Stimulated activated CD4-positive, alpha-beta T cell treated with anti-CD3 and anti-CD28 coated beads, Interleukin-15, amount 100 ng/mL, for 48 hours (primary cell): ENCODE measurements around the gene RCOR1.
"Not testable (repeated sequence)": the region's sequence is repeated elsewhere in the genome, so short reads cannot be mapped to it uniquely, and the experiment has no call there.

ENCODE experiments used
- DNase-seq, 2 donors: peaks; one replicate each; pipeline ENCODE4 v3.0.0-alpha.2; 2020; ENCODE audit warnings: low read depth in 2 of 2

The RCOR1 gene

DNA sequence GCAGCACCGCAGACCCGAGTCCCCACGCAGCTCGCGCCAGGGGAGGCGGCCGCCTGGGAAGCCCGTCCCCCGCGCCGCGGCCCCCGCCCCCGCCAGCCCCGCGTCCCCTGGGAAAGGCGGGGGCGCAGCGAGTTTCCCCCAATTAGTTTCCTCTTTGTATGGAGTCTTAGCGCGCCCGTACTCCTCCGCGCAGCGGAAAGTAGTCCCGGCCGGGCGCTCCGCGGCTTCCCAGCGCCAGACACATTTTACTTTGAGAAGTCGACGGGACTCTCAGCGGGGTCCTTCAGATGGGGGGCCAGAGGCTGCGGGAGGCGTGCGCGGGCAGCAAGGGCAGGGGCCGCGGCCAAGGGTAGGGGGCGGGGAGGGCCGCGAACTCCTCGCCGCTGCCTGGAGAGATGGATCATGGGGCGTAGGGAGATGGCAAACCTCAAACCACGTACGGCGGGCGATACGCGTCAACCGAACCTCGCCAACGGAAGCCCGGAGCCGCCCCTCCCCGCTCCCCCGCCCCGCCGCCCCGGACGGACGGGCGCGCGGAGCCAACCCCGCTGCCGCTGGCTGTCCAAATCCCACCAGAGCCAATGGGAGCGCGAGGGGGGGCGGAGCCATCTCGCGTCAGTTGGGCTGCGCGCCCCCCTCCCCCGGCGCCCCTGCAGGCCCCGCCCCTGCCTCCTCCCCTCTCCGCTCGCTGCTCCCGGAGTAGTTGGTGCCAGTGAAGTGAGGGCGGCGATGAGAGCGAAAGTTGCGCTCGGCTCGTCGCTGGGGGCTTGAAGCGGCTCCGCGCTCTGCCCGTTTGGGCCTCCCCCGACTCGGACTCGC, at the start of gene RCOR1:
Gene RCOR1, plus strand, starts transcription at position 706 of the 819 bp plus-strand sequence. CDS start 238 bp downstream, outside the sequence.
- DNase-seq = peak; percentile 95 to 98

DNA sequence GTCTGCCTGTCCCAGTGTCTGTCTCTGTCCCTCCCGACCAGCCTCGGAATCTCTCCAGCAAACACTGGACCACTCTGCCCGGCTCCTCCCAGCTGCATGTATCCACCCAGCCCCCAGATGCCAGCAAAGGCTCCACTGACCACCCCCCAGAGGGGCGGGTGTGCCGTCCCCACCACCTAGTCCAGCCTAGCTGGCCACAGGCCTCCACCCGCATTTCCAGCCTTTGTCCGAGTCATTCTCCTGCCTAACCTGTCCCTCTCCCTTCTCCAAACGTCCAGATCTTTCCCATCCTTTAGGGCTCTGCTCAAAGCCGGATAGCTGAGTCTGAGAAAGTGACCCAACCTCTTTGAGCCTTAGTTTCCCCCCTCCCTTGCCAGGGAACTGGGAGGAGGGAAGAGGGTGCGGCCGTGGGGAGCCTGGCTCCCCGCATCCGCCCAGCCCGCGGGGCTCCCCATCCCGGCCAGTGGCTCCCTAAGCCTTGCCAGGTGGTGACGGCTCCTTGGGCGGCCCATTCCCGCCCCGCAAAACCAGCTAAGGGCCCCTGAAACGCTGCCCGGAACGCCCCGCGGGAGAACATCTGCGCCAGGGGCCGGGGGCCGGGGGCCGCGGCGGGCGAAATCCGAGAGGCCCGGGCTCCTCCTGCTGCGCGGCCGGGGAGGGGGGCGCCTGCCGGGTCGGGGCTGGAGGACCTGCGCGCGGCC, 48.3 kb upstream of the RCOR1 start:
- DNase-seq = no peak

DNA sequence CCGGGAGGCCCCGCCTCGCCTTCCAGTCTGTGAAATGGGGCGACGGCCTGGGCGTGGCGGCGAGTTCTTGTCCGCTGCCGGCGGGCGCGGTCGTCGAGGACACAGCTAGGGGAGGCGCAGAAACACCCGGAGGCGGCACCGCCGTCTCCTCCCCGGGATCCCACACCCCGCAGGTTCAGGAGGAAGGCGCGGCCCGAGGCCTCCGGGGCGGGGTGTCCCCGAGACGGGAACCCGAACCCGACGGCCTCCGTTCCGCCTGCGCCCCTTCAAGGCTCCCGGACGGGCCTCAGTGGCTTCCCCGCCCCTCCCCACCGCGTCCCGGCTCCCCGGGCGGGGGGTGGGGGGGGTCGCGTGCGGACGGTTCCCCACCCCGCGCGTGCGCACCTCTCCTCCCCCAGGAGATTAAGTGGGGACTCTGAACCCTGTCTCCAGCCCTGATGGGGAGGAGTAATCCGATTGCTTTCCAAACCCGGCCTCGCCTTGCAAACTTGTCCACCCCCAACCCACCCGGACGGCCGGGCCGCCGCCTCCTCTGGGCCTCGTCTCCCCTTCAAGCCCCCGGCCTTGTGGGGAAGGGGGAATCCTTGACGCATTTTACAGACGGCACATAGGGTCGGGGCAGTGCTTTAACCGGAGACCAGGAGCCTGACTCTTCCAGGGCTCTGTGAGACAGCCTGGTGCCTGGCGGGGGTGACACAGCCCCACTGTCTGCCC, 47.5 kb upstream of the RCOR1 start:
- no peak for DNase-seq

DNA sequence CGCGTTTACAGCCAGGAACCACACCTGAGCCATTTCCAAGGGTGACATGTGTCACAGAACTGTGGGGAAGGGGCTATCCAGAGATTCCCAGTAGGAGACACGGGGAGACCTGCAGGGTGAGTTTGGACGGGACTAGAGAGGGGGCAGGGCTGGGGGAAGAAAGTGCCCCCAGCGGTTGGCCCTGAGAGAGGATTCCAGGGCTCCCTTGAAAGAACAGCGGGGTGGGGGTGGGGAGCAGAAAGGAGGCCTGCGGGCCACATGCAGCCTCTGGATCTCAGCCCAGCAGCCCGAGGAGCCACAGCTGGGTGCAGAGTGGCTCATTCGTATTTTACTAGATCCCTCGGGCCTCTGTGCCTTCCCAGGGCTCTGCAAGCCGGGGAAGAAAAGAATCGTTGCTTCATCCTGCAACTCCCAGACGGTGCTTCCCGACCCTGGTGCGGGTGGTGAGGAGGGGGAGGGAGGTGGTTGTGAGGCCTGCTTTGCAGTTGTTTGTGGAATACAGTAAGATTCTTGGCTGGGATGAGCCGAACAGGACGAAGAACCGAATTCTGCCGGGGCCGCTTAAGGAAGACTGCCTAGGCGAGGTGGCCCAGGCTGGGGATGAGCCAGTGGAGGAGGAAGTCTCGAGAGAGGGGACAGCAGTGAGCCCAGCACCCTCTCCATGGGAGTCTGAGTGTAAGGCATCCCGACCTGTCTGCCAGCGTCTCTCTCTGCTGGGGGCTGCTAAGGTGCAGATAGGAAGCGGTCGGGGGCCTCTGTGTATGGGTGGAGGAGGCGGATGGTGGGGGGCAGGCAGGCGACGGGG, 46.8 kb upstream of the RCOR1 start:
- DNase-seq = no peak

DNA sequence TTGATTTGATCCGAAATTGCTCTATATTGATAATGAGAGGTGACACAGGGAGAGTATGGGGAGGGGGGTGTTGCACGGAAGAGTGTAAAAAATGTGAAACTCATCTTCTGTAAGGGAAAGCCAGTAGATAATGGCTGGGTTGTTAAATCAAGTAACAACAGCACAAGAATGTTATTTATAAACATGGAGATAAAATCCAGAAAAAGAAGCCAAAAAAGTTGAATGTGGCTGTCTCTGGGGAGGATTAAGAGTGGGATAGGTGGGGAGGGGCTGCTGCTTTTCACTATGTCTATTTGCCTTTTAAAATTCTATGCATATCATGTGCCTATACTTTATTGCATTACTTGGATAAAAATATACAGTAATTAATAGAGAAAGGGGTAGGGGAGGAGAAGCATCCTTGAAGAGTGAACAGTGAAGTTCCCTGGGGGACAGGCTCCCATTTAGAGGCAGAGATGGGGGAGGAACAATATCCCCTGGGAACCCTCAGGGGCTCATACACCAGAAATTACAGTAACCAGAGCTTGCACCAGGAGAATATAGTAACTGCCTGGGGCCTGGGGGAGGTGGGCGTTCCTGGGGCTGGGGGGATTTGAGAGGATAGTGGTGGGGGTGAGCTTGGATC, 43.7 kb upstream of the RCOR1 start:
- no peak for DNase-seq

DNA sequence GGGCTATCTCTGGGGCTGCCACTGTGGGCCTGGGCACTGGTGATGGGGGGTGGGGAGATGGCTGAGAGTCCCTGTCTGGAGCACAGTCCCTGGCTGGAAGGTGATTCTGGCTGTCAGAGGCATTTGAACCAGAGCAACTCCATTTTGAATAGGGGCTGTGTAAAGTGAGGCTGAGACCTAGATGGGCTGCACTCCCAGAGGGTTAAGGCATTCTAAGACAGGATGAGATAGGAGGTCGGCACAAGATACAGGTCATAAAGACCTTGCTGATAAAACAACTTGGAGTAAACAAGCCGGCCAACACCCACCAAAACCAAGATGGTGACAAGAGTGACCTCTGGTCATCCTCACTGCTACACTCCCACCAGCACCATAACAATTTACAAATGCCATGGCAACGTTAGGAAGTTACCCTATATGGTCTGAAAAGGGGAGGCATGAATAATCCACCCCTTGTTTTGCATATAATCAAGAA, 41.5 kb upstream of the RCOR1 start:
- not testable (repeated sequence) for DNase-seq

DNA sequence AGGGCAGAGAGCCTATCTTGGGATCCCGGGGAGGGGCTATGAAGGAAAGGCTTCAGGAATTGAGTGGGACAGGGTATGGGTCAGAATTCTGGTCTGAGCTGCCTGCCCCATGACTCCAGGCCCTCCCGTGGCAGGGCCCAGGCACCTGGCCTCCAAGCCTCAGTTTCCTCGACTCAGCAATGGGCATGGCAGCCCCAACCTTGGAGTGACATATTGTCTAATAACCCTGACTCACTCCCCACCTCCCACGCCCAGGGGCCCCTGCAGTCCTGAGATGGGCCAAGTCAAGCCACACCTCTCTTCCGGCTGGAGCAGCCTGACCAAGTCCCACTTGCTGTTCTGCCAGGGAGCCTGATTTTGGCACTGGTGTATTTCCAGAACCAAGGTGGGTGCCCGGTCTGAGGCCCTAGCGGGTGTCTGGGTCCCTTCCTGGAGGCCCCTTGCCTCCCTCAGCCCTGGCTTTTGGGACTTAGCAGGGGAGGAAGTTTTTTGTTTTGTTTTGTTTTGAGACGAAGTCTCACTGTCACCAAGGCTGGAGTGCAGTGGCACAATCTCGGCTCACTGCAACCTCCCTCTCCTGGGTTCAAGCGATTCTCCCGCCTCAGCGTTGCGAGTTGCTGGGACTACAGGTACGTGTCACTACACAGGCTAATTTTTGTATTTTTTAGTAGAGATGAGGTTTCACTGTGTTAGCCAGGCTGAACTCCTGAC, 40.3 kb upstream of the RCOR1 start:
- DNase-seq = peak; percentile 15 to 51

DNA sequence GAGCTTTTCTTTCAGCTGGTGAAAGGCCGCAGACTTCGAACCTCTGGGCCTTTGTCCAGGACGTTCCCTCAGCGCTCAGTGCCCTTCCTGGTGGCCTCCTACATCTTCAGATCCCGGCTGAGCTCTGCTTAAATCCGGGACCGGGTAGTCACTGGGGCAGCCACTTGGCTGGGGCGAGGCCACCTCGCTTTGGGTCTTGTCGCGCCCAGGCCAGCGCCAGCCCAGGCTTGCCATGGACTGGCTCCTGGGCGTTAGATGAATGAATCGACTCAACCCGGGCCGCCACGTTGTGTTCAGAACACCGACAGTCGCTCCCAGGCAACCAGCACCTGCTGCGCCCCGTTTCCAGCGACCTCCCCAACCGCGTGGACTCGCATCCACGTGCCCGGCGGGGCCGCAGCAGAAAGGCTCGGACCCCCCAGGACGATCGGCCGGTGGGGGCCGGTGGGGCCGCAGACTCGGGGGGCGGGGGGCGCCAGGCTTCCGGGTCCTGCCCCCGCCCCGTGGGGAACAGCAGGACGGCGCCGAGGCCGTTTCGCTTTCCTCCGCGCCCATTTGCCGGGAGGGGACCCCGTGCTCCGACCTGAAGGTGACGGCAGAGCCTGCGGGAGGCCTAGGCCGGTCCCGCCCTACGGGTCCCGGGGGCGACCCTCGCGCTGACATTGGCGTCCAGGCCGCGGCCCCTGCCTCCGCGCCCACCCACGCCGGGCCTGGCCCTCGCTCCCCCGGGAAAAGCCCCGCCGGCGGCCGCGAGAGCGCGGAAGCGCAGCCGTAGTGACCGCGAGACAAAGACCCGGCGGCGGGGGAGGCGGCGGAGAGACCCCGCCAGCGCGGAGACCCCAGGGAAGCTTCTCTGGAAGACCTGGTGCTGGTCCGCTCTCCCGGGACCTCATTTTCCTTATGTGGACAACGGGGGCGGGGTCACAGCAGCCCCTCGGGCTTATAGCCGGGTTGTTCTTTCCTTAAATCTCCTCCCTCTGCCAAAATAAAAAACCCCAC, 37.3 kb upstream of the RCOR1 start:
- peak; percentile 24 to 32 for DNase-seq

DNA sequence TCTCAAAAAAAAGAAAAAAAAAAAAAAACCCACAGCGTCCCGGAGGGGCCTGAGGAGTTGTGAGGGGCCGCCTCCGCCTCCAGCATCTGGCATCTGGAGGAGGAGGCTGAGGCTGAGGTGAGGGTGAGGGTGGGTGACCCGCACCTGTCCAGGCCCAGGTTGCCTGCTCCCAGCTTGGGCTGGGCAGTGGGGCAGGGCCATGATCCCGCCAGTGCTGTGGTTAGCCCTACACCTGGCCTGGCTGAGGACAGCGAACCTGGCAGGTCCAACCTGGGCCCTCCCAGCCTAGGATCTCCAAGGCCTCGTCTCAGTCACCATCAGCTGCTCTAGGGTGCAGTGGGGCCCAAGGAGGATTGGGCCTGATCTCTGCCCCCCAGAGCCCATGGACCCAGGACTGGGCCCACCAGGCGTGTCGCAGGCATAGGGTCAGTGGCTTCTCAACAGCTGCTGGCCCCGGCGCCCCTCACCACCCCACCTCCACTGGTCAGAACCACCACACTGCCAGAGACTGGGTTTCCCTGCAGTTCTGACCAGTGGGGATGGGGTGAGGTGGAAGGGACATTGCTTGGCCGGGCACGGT, 36.3 kb upstream of the RCOR1 start:
- DNase-seq = no peak

DNA sequence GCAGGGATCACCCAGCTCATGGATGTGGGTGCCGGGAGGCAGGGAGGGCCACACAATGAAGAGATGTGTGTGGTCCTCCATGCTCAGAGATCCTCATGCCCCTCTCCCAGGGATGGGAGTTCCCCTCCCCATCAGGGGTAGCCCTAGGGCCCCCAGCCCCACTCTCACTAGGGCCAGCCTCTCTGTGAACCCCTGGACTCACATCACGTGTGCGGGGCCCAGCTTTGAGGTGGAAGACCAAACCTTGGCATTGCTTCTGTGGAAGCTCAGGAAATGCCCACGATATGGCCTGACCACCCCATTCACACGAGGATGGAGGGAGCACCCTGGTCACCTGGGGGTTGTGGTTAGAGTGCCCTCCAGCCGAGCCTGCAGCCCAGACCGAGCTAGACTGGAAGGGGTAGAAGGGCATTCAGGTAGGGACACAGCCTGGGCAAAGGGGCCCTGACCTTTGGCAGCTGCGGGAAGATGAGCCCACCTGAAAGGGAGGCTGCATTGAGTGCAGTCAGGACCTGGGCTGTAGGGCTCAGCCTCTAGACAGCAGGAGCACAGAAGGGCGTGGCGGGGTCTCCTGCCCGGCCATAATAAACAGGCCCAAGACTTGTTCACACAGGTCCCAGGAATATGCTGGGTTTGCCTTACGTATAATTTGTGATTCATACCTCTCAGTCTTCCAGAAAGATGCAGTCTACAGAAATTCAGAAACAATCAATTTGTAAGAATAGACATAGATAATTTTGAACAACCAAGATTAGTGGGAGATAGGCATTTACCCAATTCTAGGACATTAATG, 34.8 kb upstream of the RCOR1 start:
- DNase-seq = no peak

DNA sequence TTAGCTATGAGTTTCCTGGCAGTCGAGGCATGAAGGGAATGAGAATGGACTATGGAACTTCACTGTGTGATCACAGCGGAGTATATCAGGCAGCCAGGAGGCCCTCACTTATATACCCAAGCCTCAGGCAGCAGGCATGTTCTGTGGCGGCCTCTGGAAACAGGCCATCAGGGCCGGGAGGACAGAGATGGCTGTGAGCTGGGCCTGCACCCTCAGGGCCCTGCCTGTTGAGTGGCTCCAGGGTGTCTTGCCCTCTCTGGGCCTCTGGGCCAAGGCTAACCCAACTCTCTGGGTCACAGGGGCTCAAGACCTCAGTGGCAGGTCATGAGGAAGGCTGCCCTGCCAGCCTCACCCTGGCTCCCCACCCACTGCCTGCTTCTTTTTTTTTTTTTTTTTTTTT, 33.9 kb upstream of the RCOR1 start:
- DNase-seq = no peak

DNA sequence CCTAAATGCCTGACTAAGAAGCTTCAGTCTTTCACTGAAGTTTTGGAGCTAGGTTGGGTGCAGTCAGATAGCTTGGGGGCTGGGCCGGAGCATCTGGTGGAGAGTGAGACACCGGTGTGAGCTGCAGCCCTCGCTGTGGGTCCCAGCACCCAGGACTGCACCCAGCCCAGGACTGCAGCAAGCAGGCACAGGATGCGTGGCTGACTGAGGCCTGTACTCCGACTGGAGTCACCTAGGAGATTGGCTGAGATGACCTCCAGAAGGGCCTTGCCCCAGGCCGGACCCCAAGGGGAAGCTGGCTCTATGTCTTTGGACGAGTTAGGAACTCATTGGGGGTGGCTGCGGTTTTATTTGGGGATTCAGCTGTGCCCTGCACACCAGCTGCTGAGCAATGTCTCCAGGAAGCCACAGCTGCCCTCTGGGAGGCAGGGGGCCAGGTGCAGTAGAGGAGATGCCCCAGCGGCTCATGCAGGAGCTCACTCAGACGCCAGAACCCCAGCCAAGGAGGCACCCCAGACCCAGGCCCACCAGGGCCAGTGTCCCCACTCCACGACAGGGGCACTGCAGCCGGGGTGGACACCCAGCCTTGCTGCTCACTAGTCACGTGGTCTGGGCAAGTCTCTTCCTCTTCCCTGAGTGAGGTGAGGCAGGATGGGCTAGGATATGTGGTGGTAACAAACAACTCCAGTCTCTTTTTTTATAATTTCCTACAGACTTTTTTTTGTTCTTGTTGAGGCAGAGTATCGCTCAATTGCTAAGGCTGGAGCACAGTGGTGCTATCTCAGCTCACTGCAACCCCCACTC, 31.8 kb upstream of the RCOR1 start:
- DNase-seq = no peak

DNA sequence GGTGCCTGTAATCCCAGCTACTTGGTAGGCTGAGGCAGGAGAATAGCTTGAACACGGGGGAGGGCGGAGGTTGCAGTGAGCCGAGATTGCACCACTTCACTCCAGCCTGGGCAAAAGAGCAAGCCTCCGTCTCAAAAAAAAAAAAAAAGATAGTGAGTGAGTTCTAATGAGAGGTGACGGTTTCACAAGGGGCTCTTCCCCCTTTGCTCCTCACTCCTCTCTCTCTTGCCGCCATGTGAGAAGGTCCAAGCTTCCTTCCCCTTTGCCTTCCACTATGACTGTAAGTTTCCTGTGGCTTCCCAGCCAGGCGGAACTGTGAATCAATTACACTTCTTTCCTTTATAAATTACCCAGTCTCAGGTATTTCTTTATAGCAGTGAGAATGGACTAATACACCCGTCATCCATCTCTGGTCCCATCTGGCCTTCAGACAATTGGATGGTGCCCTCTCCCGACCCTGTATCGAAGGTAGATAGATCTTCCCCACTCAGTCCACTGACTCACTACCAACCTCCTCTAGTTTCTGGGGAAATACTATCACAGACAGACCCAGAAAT, 27.0 kb upstream of the RCOR1 start:
- no peak for DNase-seq

DNA sequence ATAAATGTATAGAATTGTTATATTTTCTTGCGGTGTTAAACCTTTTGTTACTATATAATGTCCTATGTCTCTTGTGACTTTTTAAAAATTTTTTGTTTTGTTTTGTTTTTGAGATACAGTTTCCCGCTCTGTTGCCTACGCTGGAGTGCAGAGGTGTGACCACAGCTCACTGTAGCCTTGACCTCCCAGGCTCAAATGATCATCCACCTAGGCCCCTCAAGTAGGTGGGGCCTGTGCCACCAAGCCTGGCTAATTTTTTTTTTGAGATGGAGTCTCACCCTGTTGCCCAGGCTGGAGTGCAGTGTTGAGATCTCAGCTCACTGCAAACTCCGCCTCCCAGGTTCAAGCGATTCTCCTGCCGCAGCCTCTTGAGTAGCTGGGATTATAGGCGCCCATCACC, 26.5 kb upstream of the RCOR1 start:
- no peak for DNase-seq

DNA sequence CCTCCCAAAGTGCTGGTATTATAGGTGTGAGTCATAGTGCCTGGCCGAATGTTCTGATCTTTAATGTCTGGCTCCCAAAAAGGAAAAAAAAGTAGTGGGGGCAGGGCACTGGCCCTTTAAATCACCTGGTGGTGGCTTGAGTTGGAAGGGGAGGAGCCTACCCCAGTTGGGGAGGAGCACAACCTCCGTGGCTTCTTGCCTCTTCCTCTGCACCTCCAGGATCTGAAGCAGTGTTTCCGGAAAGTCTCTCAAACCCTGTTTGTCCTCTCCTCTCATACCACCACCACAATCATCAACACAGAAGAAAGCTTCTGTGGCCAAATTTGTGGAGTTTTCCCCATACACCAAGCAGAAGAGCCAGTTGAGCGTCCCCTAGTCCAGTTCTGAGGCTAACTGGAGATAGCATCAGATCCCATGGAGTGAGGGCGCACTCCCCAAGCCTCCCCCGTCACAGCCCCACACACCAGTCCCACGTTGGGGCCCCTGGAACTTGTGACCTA, 24.3 kb upstream of the RCOR1 start:
- peak; percentile 23 to 45 for DNase-seq

DNA sequence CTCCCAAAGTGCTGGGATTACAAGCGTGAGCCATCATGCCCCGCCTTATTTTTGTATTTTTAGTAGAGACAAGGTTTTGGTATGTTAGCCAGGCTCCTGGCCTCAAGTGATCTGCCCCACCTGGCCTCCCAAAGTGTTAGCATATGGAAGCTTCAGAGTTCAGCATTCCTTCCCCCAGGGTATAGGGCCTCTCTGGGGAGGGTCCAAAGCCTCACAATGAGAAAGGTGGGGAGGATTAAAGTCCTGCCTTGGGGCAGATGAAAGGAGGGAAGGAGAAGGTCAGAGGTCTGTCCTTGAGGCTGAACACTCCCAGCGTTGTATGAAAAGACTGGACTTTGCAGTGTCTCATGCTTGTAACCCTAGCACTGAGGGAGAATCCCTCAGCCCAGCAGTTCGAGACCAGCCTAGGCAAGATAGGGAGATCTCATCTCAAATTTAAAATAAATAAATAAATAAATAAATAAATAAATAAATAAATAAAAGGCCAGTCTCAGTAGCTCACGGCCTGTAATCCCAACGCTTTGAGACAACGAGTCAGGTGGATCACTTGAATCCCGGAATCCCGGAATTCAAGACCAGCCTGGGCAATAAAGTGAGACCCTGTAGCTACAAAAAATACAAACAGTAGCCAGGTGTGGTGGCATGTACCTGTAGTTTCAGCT, 22.0 kb upstream of the RCOR1 start:
- DNase-seq = no peak
